ENCODE measurements around the gene EHF. TPM values are rescaled to one million over a fixed set of nuclear protein-coding genes. Genes with fewer than 3 reads are reported as not detected.

EHF gene
- polyA plus RNA-seq, 1 donor from 2014 or later: 0.17 TPM

DNA sequence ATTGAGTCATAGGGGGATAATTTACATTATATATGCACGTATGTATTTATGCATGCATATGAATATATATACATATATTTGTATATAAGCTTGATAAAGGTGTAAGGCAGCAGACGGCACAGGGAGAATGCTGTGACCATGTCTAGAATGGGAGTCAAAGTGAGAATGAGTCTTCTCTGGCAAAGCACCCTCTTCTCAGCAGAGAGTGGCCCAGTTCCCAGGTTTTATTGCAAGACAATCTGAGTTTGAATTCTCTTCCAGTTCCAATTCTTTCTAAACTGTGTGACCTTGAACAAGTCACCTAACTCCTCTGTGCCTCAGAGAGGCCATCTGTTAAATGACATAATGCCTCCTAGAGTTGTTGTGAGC is 13.8 kb downstream of the EHF start:
- TF ChIP-seq CTCF (IDR thresholded peaks at IDR 0.05; ENCODE audit: poor library complexity, severe bottlenecking): no peak
- TF ChIP-seq EZH2 (IDR thresholded peaks at IDR 0.05; ENCODE audit: borderline replicate concordance, insufficient read depth, low read length, poor library complexity, severe bottlenecking): no peak
- TF ChIP-seq MXI1 (conservative IDR thresholded peaks at IDR 0.05; ENCODE audit: poor library complexity, severe bottlenecking): no peak
- no peak for TF ChIP-seq EP300 (conservative IDR thresholded peaks at IDR 0.05; ENCODE audit: poor library complexity, severe bottlenecking)
- no peak for TF ChIP-seq RAD21 (conservative IDR thresholded peaks at IDR 0.05)
- TF ChIP-seq SMC3 (conservative IDR thresholded peaks at IDR 0.05; ENCODE audit: poor library complexity): no peak
- no peak for TF ChIP-seq TAF1 (IDR thresholded peaks at IDR 0.05; ENCODE audit: low read depth)
- TF ChIP-seq, protein P1, sequence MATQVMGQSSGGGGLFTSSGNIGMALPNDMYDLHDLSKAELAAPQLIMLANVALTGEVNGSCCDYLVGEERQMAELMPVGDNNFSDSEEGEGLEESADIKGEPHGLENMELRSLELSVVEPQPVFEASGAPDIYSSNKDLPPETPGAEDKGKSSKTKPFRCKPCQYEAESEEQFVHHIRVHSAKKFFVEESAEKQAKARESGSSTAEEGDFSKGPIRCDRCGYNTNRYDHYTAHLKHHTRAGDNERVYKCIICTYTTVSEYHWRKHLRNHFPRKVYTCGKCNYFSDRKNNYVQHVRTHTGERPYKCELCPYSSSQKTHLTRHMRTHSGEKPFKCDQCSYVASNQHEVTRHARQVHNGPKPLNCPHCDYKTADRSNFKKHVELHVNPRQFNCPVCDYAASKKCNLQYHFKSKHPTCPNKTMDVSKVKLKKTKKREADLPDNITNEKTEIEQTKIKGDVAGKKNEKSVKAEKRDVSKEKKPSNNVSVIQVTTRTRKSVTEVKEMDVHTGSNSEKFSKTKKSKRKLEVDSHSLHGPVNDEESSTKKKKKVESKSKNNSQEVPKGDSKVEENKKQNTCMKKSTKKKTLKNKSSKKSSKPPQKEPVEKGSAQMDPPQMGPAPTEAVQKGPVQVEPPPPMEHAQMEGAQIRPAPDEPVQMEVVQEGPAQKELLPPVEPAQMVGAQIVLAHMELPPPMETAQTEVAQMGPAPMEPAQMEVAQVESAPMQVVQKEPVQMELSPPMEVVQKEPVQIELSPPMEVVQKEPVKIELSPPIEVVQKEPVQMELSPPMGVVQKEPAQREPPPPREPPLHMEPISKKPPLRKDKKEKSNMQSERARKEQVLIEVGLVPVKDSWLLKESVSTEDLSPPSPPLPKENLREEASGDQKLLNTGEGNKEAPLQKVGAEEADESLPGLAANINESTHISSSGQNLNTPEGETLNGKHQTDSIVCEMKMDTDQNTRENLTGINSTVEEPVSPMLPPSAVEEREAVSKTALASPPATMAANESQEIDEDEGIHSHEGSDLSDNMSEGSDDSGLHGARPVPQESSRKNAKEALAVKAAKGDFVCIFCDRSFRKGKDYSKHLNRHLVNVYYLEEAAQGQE (IDR thresholded peaks at IDR 0.05; ENCODE audit: borderline replicate concordance): no peak
- no peak for TF ChIP-seq POLR2AphosphoS5 (IDR thresholded peaks at IDR 0.05)
- H3K9me3 ChIP-seq (ENCODE audit: low read length): no peaks in the 10 kb centered on the region

GRCh38 chr11:34636127-34636526 is 15.2 kb downstream of the EHF start:
- H3F3A ChIP-seq (ENCODE audit: insufficient read depth, low read length, poor library complexity, severe bottlenecking): no peaks in the 10 kb centered on the region
- no peak overlapping the region for H3K4me2 ChIP-seq (ENCODE audit: low read length)
- H3K9me2 ChIP-seq (ENCODE audit: insufficient read depth, low read length): no peaks in the 10 kb centered on the region
- no peaks in the 10 kb centered on the region for H3K9me3 ChIP-seq (ENCODE audit: low read length)
- H3K79me2 ChIP-seq (replicated peaks; ENCODE audit: insufficient read depth, low read length): no peaks in the 10 kb centered on the region
- no peak overlapping the region for H2AFZ ChIP-seq (ENCODE audit: low read depth, low read length)
- TF ChIP-seq CTCF (IDR thresholded peaks at IDR 0.05; ENCODE audit: poor library complexity, severe bottlenecking) (no peak), RAD21 (conservative IDR thresholded peaks at IDR 0.05) (no peak), SMC3 (conservative IDR thresholded peaks at IDR 0.05; ENCODE audit: poor library complexity) (no peak), MXI1 (conservative IDR thresholded peaks at IDR 0.05; ENCODE audit: poor library complexity, severe bottlenecking) (no peak), POLR2AphosphoS5 (IDR thresholded peaks at IDR 0.05) (no peak), EZH2 (IDR thresholded peaks at IDR 0.05; ENCODE audit: borderline replicate concordance, insufficient read depth, low read length, poor library complexity, severe bottlenecking) (no peak), EP300 (conservative IDR thresholded peaks at IDR 0.05; ENCODE audit: poor library complexity, severe bottlenecking) (no peak), TAF1 (IDR thresholded peaks at IDR 0.05; ENCODE audit: low read depth) (no peak)
- TF ChIP-seq, protein P1 (IDR thresholded peaks at IDR 0.05; ENCODE audit: borderline replicate concordance): no peak
- H4K20me1 ChIP-seq (ENCODE audit: insufficient read depth): no peaks in the 10 kb centered on the region
- no peak overlapping the region for H3K4me3 ChIP-seq (ENCODE audit: low read length)
- H3K27ac ChIP-seq (ENCODE audit: low read length): no peak overlapping the region
- no peaks in the 10 kb centered on the region for H3K36me3 ChIP-seq (ENCODE audit: insufficient read depth, low read length)
- no peak overlapping the region for H3K9ac ChIP-seq (ENCODE audit: low read length)
- H3K27me3 ChIP-seq (ENCODE audit: insufficient read depth, low read depth, low read length): no peaks in the 10 kb centered on the region

More for the DNA sequence above, 13.8 kb downstream of the EHF start:
- no peaks in the 10 kb centered on the region for H3K27me3 ChIP-seq (ENCODE audit: insufficient read depth, low read depth, low read length)
- H3K9ac ChIP-seq (ENCODE audit: low read length): no peak overlapping the region
- no peaks in the 10 kb centered on the region for H3K79me2 ChIP-seq (replicated peaks; ENCODE audit: insufficient read depth, low read length)
- H3K27ac ChIP-seq (ENCODE audit: low read length): no peak overlapping the region
- no peak overlapping the region for H2AFZ ChIP-seq (ENCODE audit: low read depth, low read length)
- H3K9me2 ChIP-seq (ENCODE audit: insufficient read depth, low read length): no peaks in the 10 kb centered on the region
- H4K20me1 ChIP-seq (ENCODE audit: insufficient read depth): no peaks in the 10 kb centered on the region
- H3K4me3 ChIP-seq (ENCODE audit: low read length): no peak overlapping the region
- H3F3A ChIP-seq (ENCODE audit: insufficient read depth, low read length, poor library complexity, severe bottlenecking): no peaks in the 10 kb centered on the region
- no peaks in the 10 kb centered on the region for H3K36me3 ChIP-seq (ENCODE audit: insufficient read depth, low read length)
- no peak overlapping the region for H3K4me2 ChIP-seq (ENCODE audit: low read length)
